PC-9 (cell line): ENCODE results near the gene KMT2A.

ENCODE experiments used
- CTCF ChIP-seq: fragments of 200-600 bp; sonication (generic); conservative IDR thresholded peaks from 2 replicates; pipeline ENCODE4 v1.6.1; 2017; ENCODE audit warnings: mixed run types, antibody characterized with exemption, mild to moderate bottlenecking, moderate library complexity
- EZH2 ChIP-seq: fragments of 200-600 bp; sonication (generic); IDR thresholded peaks from 2 replicates; pipeline ENCODE4 v1.8.0; 2017; ENCODE audit warnings: antibody characterized with exemption, low read depth

GRCh38 chr11:118530180-118530682 lies 93.9 kb downstream of the KMT2A start:
- no peak for TF ChIP-seq CTCF
- no peak for TF ChIP-seq EZH2
